GM12878 (cell line): ENCODE measurements around the gene CNIH1. TPM values are rescaled to one million over a fixed set of nuclear protein-coding genes. Genes with fewer than 3 reads are reported as not detected.

Experiments used
- ATAC-seq: fragments of 200-7000 bp; cut with Tn5 transposase; 3 replicates; pipeline ENCODE4 v1.9.1; 2020; ENCODE audit warnings: mild to moderate bottlenecking, moderate library complexity
- BruUV-seq: library from RNA; stranded (reverse); fragments of 400-500 nt; replicated peaks from 2 replicates; lab custom pipeline; 2021; lab: Mats Ljungman, UMichigan
- CTCF ChIA-PET: fragments of 300-600 bp; sonication (Branson Sonifier 250); formaldehyde crosslinking; extraction: SDS; loops from one replicate; lab custom pipeline; 2021; ENCODE audit warnings: inconsistent platforms; lab: Yijun Ruan, JAX
- POLR2A ChIA-PET: fragments of 350-600 bp; formaldehyde crosslinking; extraction: SDS; loops from one replicate; lab custom pipeline; 2021; ENCODE audit warnings: inconsistent platforms; lab: Charles Lee
- RAD21 ChIA-PET: fragments of 300-600 bp; sonication (Branson Sonifier 250); formaldehyde crosslinking; loops from one replicate; lab custom pipeline; 2023; ENCODE audit warnings: antibody characterized with exemption; ENCODE audit not compliant: unreplicated experiment; lab: Charles Lee
- SMC1A ChIA-PET: fragments of 300-600 bp; sonication (Branson Sonifier 250); formaldehyde crosslinking; loops from one replicate; lab custom pipeline; 2023; ENCODE audit not compliant: unreplicated experiment, uncharacterized antibody; lab: Charles Lee
- DNase-seq: peaks from one replicate; pipeline ENCODE4 v3.0.0-alpha.2; 2011; ENCODE audit warnings: low read depth, low spot score
- FAIRE-seq: peaks from 3 replicates; lab custom pipeline; 2011; peaks lifted over from hg19 to GRCh38; lab: Jason Lieb, UNC
- H2AFZ ChIP-seq: 2 replicates; pipeline ENCODE4 v1.6.0; 2011; ENCODE audit warnings: low read depth, low read length, control low read depth; ENCODE audit not compliant: control insufficient read depth
- H3K27ac ChIP-seq: 2 replicates; pipeline ENCODE4 v1.5.1; 2011; ENCODE audit warnings: control low read depth; ENCODE audit not compliant: control insufficient read depth, insufficient read depth
- H3K27me3 ChIP-seq, 2 experiments: replicated peaks in 1 of 2; 2 replicates each; pipeline versions ENCODE4 v1.6.0 to v1.6.1; 2011; ENCODE audit warnings: low read length in 1 of 2; ENCODE audit not compliant: control insufficient read depth in 2 of 2, insufficient read depth in 2 of 2
- H3K36me3 ChIP-seq, 2 experiments: 2 replicates each; pipeline ENCODE4 v1.5.1; 2011; ENCODE audit warnings: low read length in 1 of 2; ENCODE audit not compliant: control insufficient read depth in 2 of 2, insufficient read depth in 2 of 2
- H3K4me1 ChIP-seq: 2 replicates; pipeline ENCODE4 v1.6.1; 2011; ENCODE audit warnings: mild to moderate bottlenecking, low read length, moderate library complexity, mixed read lengths; ENCODE audit not compliant: control insufficient read depth, insufficient read depth
- H3K4me2 ChIP-seq: 2 replicates; pipeline ENCODE4 v1.6.0; 2011; ENCODE audit warnings: control low read depth; ENCODE audit not compliant: control insufficient read depth, insufficient read depth
- H3K4me3 ChIP-seq: fragments of 200-600 bp; sonication (generic); 2 replicates; pipeline ENCODE4 v1.5.1; 2016
- H3K79me2 ChIP-seq: 2 replicates; pipeline ENCODE4 v1.6.0; 2011; ENCODE audit warnings: low read length; ENCODE audit not compliant: control insufficient read depth, insufficient read depth
- H3K9ac ChIP-seq: 2 replicates; pipeline ENCODE4 v1.8.0; 2011; ENCODE audit warnings: low read length, control low read depth, mixed read lengths; ENCODE audit not compliant: control insufficient read depth, insufficient read depth
- H3K9me3 ChIP-seq: replicated peaks from 3 replicates; pipeline ENCODE4 v1.5.1; 2011; ENCODE audit warnings: mild to moderate bottlenecking, low read length; ENCODE audit not compliant: control insufficient read depth, insufficient read depth
- H4K20me1 ChIP-seq: 2 replicates; pipeline ENCODE4 v1.6.0; 2011; ENCODE audit not compliant: control insufficient read depth, insufficient read depth
- BMI1 ChIP-seq: fragments of 450-650 bp; IDR thresholded peaks from 2 replicates; pipeline ENCODE4 v1.6.1; 2016; ENCODE audit warnings: mild to moderate bottlenecking, moderate library complexity, borderline replicate concordance
- BRCA1 ChIP-seq: IDR thresholded peaks from 2 replicates; pipeline ENCODE4 v1.6.1; 2011; ENCODE audit warnings: low read depth, low read length, improper control_type of control experiment
- FOS ChIP-seq: IDR thresholded peaks from 3 replicates; pipeline ENCODE4 v1.6.1; 2011; ENCODE audit warnings: borderline replicate concordance; ENCODE audit not compliant: insufficient read length; ENCODE audit errors: extremely low read depth
- GATAD2B ChIP-seq: fragments of 450-650 bp; conservative IDR thresholded peaks from 2 replicates; pipeline ENCODE4 v1.6.1; 2017; ENCODE audit warnings: low read depth, mild to moderate bottlenecking, moderate library complexity
- IRF4 ChIP-seq: IDR thresholded peaks from 2 replicates; pipeline ENCODE4 v1.6.1; 2011; ENCODE audit warnings: low read depth, low read length
- JUNB ChIP-seq: IDR thresholded peaks from 2 replicates; pipeline ENCODE4 v1.6.1; 2016; ENCODE audit warnings: antibody characterized with exemption, mild to moderate bottlenecking
- MEF2A ChIP-seq: IDR thresholded peaks from 2 replicates; pipeline ENCODE4 v1.6.1; 2011; ENCODE audit warnings: low read depth, mild to moderate bottlenecking, low read length, moderate library complexity; ENCODE audit not compliant: insufficient read depth
- MTA2 ChIP-seq: fragments of 450-650 bp; IDR thresholded peaks from 2 replicates; pipeline ENCODE4 v1.6.1; 2016; ENCODE audit warnings: low read depth, mild to moderate bottlenecking, moderate library complexity
- NR2F1 ChIP-seq: fragments of 450-650 bp; conservative IDR thresholded peaks from 2 replicates; pipeline ENCODE4 v1.6.1; 2017; ENCODE audit warnings: mild to moderate bottlenecking
- PAX8 ChIP-seq: fragments of 450-650 bp; IDR thresholded peaks from 2 replicates; pipeline ENCODE4 v1.6.1; 2017; ENCODE audit warnings: mild to moderate bottlenecking, moderate library complexity
- RB1 ChIP-seq: fragments of 450-650 bp; formaldehyde crosslinking; IDR thresholded peaks from 2 replicates; pipeline ENCODE4 v1.6.1; 2017; ENCODE audit warnings: mild to moderate bottlenecking, borderline replicate concordance
- SIX5 ChIP-seq: IDR thresholded peaks from 2 replicates; pipeline ENCODE4 v1.6.1; 2011; ENCODE audit warnings: mild to moderate bottlenecking, low read depth, low read length, moderate library complexity; ENCODE audit not compliant: severe bottlenecking
- ZBED1 ChIP-seq: IDR thresholded peaks from 2 replicates; pipeline ENCODE4 v1.6.1; 2016; ENCODE audit warnings: borderline replicate concordance
- ZNF24 ChIP-seq: fragments of 450-650 bp; IDR thresholded peaks from 2 replicates; pipeline ENCODE4 v1.6.1; 2017; ENCODE audit warnings: antibody characterized with exemption, mild to moderate bottlenecking
- ZSCAN29 ChIP-seq: fragments of 450-650 bp; IDR thresholded peaks from 2 replicates; pipeline ENCODE4 v1.6.1; 2017; ENCODE audit warnings: mild to moderate bottlenecking, moderate library complexity
- WGBS: methylation state at CpG from one replicate; pipeline ENCODE4 v1.1.6; 2016; ENCODE audit warnings: low lambda C conversion rate; ENCODE audit not compliant: insufficient replicate concordance, insufficient coverage; ENCODE audit errors: missing lambda C conversion rate; 5-methylcytosine and 5-hydroxymethylcytosine counted together
- in situ Hi-C: fragments of 300-500 bp; cut with MboI; formaldehyde crosslinking; loops from 9 replicates; pipeline ENCODE4 v1.14.3; 2018; ENCODE audit warnings: mixed read lengths
- intact Hi-C: fragments of 100-400 bp; cut with micrococcal nuclease; formaldehyde crosslinking; loops from one replicate; pipeline ENCODE4 v1.14.2; 2022; ENCODE audit not compliant: unreplicated experiment
- polyA plus RNA-seq, 11 experiments: library from polyadenylated mRNA; depleted of rRNA in 4 of 11; unstranded in 6 of 11; stranded (reverse) in 5 of 11; fragments of >200 nt; fragmentation: Nextera tagmentation in 4 of 11; fragmentation: Illumina TruSeq in 1 of 11; extraction: Ambion mirVana in 4 of 11; extraction: Trizol in 1 of 11; gene quantifications; 1 replicate in 1 of 11; 2 replicates in 10 of 11; pipeline versions ENCODE4 v1.2.1 to v1.2.3, GENCODE V29; 2011 to 2016; ENCODE audit warnings: inconsistent platforms in 2 of 11, missing spikeins in 2 of 11, low read depth in 1 of 11
- total RNA-seq, 4 experiments: library from RNA; depleted of rRNA in 3 of 4; stranded (reverse); fragments of >200 nt in 3 of 4; fragmentation: Illumina TruSeq in 1 of 4; extraction: Trizol in 1 of 4; gene quantifications; 2 replicates each; pipeline versions ENCODE4 v1.2.1 to v1.2.3, GENCODE V29; 2013 to 2021
- TF ChIP-seq, protein P1 (sequence below): fragments of 450-650 bp; IDR thresholded peaks from 2 replicates; pipeline ENCODE4 v1.6.1; 2017; ENCODE audit warnings: low read depth, mild to moderate bottlenecking, moderate library complexity
- TF ChIP-seq, protein P2 (sequence below): fragments of 150-350 bp; IDR thresholded peaks from 2 replicates; pipeline ENCODE4 v1.6.1; 2016; ENCODE audit warnings: low read depth, low read length

Gene CNIH1
- total and polyA plus RNA-seq, 10 of the 15 experiments (the other 5 are each of a cell fraction or from before 2014, with no cell fraction given), result 48.9 to 274 (median 110) TPM

DNA sequence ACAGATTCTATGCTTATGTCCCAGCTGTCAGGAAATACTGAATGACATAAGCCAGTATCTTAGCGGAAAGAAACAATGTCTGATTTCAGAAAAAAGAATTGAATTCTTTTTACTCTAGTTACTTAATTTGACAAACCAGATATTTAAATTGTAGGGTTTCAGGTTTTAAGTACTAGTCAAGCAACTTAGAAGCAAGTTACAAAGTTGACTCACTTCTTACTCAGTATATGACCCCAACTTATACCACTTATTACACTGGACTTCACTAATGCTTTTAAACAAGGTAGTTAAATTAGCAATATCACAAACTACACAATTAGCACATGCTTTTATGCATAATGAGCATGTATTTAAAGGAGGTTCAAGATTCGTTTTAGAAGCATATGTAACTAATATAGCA is 40.5 kb upstream of the CNIH1 start:
- no peak overlapping the region for H3K4me2 ChIP-seq
- SMC1A ChIA-PET, result interaction anchor here (0.9 to 2.4 kb wide), 3 partner anchors 9 to 84 kb away, joined by 3 to 10 read pairs (median 3); no protein-coding TSS in a partner anchor
- in situ Hi-C loops, result no loop called here

DNA sequence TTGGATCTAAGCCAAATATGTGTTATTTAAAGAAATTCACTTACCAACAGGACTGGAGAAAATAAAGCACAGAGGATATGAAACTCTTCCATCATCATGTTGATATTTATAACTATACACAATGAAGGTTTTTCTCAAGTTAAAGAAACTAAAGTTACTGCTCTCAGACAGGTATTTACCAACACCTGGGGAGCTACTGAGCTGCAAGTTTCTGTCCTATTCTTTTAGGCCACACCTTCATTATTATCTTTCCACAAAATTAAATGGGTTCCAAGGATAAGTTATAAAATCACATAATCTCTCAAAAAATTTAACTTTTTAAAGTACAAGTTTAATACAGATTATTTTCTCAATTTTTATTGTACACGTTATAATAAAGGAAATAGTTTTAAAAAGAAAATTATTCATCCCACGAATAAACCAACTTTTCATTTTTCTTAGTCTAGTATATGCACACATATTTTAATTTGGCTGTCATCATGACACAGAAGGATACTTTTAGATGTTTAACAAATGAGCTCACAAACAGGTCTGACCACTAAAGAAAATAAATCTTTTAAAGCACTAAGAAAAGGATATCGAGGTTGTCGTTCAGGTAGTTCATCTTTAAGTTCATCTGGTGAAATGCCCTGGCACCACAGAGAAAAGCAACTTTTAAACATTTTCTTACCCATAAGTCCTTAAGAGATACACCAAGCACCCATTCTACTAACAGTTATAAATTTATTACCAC is 39.8 kb upstream of the CNIH1 start:
- peaks cover 41% of the 10 kb centered on the region for H3K79me2 ChIP-seq
- TF ChIP-seq MEF2A (no peak), SIX5 (no peak), BRCA1 (no peak)
- TF ChIP-seq, protein P1, sequence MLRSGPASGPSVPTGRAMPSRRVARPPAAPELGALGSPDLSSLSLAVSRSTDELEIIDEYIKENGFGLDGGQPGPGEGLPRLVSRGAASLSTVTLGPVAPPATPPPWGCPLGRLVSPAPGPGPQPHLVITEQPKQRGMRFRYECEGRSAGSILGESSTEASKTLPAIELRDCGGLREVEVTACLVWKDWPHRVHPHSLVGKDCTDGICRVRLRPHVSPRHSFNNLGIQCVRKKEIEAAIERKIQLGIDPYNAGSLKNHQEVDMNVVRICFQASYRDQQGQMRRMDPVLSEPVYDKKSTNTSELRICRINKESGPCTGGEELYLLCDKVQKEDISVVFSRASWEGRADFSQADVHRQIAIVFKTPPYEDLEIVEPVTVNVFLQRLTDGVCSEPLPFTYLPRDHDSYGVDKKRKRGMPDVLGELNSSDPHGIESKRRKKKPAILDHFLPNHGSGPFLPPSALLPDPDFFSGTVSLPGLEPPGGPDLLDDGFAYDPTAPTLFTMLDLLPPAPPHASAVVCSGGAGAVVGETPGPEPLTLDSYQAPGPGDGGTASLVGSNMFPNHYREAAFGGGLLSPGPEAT, result no peak
- TF ChIP-seq, protein P2, sequence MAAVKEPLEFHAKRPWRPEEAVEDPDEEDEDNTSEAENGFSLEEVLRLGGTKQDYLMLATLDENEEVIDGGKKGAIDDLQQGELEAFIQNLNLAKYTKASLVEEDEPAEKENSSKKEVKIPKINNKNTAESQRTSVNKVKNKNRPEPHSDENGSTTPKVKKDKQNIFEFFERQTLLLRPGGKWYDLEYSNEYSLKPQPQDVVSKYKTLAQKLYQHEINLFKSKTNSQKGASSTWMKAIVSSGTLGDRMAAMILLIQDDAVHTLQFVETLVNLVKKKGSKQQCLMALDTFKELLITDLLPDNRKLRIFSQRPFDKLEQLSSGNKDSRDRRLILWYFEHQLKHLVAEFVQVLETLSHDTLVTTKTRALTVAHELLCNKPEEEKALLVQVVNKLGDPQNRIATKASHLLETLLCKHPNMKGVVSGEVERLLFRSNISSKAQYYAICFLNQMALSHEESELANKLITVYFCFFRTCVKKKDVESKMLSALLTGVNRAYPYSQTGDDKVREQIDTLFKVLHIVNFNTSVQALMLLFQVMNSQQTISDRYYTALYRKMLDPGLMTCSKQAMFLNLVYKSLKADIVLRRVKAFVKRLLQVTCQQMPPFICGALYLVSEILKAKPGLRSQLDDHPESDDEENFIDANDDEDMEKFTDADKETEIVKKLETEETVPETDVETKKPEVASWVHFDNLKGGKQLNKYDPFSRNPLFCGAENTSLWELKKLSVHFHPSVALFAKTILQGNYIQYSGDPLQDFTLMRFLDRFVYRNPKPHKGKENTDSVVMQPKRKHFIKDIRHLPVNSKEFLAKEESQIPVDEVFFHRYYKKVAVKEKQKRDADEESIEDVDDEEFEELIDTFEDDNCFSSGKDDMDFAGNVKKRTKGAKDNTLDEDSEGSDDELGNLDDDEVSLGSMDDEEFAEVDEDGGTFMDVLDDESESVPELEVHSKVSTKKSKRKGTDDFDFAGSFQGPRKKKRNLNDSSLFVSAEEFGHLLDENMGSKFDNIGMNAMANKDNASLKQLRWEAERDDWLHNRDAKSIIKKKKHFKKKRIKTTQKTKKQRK, result no peak

More for the DNA sequence above, 40.5 kb upstream of the CNIH1 start:
- ATAC-seq, result no peak
- intact Hi-C loops, result no loop called here
- Histone ChIP-seq H3K36me3 (peaks cover 0 to 6% of the 10 kb centered on the region in 2 experiments; a peak in 2 of 4 replicates), H2AFZ (no peak overlapping the region), H3K4me1 (peaks cover 10% of the 10 kb centered on the region), H3K79me2 (peaks cover 47% of the 10 kb centered on the region), H3K9me3 (no peaks in the 10 kb centered on the region), H3K27me3 (no peaks in the 10 kb centered on the region), H4K20me1 (no peaks in the 10 kb centered on the region), H3K4me3 (no peak overlapping the region), H3K9ac (no peak overlapping the region), H3K27ac (no peak overlapping the region)
- BruUV-seq, result no TSS peak
- ChIA-PET RAD21 (interaction anchor here (1.5 kb wide), 1 partner anchor 28 kb away, joined by 4 read pairs; the partner anchor contains the start of gene CGRRF1), POLR2A (no interaction called here), CTCF (interaction anchor here (1.2 to 1.9 kb wide), 5 partner anchors 13 to 85 kb away, joined by 3 to 6 read pairs (median 4); partner anchors contain the start of gene CDKN3)
- FAIRE-seq, result no peak
- WGBS, result 74% methylated on average over 2 of the region's 2 CpGs
- DNase-seq, result no peak
- TF ChIP-seq BMI1 (no peak), GATAD2B (no peak), FOS (no peak), MTA2 (no peak), IRF4 (no peak), NR2F1 (no peak), PAX8 (no peak), ZBED1 (no peak), ZSCAN29 (no peak), ZNF24 (no peak), JUNB (no peak), RB1 (no peak)

More for the DNA sequence above, 39.8 kb upstream of the CNIH1 start:
- no TSS peak for BruUV-seq
- Histone ChIP-seq H3K27ac (no peak overlapping the region), H3K9me3 (no peaks in the 10 kb centered on the region), H3K9ac (no peak overlapping the region), H3K36me3 (peaks cover 0 to 6% of the 10 kb centered on the region in 2 experiments; a peak in 2 of 4 replicates), H3K4me1 (peaks cover 10% of the 10 kb centered on the region), H3K4me3 (no peak overlapping the region), H4K20me1 (no peaks in the 10 kb centered on the region), H2AFZ (no peak overlapping the region), H3K4me2 (no peak overlapping the region), H3K27me3 (no peaks in the 10 kb centered on the region)
- ChIA-PET CTCF (interaction anchor here (1.3 to 1.9 kb wide), 2 partner anchors 13 to 45 kb away, joined by 3 to 4 read pairs; no protein-coding TSS in a partner anchor), SMC1A (interaction anchor here (1.1 kb wide), 1 partner anchor 51 kb away, joined by 3 read pairs; no protein-coding TSS in a partner anchor), RAD21 (interaction anchor here (1.5 kb wide), 1 partner anchor 28 kb away, joined by 4 read pairs; the partner anchor contains the start of gene CGRRF1), POLR2A (no interaction called here)
- FAIRE-seq (no peak), ATAC-seq (no peak), DNase-seq (no peak)
- in situ Hi-C loops, result no loop called here
- intact Hi-C loops, result no loop called here
- 97% methylated on average over 4 of the region's 4 CpGs for WGBS
